ENCODE data around the gene OR52I2. TPM values are rescaled to one million over a fixed set of nuclear protein-coding genes. Genes with fewer than 3 reads are reported as not detected.

Gene OR52I2
- total and polyA plus RNA-seq, 2 donors (not counting 1 experiment from before 2014, with no cell fraction given) = not detected

DNA sequence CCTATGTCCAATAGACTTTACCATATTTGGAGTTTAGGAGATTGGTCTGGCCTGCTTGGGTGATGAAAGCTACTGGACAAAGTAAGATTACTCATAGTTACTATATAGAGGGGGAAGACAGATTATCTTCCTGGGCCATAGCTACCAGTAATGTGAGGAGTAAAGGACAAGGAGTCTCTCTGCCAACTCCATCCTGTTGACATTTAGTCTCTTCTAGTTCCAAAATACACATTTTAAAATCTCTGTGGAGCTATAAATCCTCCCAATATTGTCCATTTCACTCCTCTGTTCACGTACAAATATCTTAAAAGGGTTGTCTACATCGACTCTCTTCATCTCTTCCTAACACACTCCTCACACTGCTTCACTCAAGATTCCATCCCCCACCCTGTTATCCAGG lies 54.6 kb downstream of the OR52I2 start:
- Histone ChIP-seq H4K20me1 (ENCODE audit: control insufficient read depth, extremely low read depth, insufficient read depth, low read length) (no peaks in the 10 kb centered on the region), H3K4me1 (ENCODE audit: control insufficient read depth, extremely low read depth, insufficient read depth, low read length) (no peaks in the 10 kb centered on the region), H3K79me2 (ENCODE audit: control insufficient read depth, insufficient read depth, low read length) (no peaks in the 10 kb centered on the region), H3K9ac (ENCODE audit: insufficient read depth, low read length) (no peak overlapping the region), H3K27me3 (ENCODE audit: control insufficient read depth, insufficient read depth, low read length) (no peaks in the 10 kb centered on the region), H3K4me2 (ENCODE audit: extremely low read depth, insufficient read depth, low read length) (no peak overlapping the region), H3K27ac (ENCODE audit: insufficient read depth, low read length) (no peak overlapping the region), H3K9me3 (ENCODE audit: control insufficient read depth, insufficient read depth, low read depth, low read length) (no peaks in the 10 kb centered on the region), H2AFZ (ENCODE audit: low read length) (no peak overlapping the region), H3K36me3 (ENCODE audit: control insufficient read depth, insufficient read depth, low read length) (no peaks in the 10 kb centered on the region), H3K4me3 (replicated peaks in 1 of 4; ENCODE audit: control extremely low read depth in 1 of 4, insufficient read depth in 1 of 4, low read depth in 3 of 4, low read length in 4 of 4) (no peak overlapping the region)
- no peak for DNase-seq (ENCODE audit: low read depth in 2 of 2)
- TF ChIP-seq, protein P1, sequence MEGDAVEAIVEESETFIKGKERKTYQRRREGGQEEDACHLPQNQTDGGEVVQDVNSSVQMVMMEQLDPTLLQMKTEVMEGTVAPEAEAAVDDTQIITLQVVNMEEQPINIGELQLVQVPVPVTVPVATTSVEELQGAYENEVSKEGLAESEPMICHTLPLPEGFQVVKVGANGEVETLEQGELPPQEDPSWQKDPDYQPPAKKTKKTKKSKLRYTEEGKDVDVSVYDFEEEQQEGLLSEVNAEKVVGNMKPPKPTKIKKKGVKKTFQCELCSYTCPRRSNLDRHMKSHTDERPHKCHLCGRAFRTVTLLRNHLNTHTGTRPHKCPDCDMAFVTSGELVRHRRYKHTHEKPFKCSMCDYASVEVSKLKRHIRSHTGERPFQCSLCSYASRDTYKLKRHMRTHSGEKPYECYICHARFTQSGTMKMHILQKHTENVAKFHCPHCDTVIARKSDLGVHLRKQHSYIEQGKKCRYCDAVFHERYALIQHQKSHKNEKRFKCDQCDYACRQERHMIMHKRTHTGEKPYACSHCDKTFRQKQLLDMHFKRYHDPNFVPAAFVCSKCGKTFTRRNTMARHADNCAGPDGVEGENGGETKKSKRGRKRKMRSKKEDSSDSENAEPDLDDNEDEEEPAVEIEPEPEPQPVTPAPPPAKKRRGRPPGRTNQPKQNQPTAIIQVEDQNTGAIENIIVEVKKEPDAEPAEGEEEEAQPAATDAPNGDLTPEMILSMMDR (conservative IDR thresholded peaks at IDR 0.05 in 1 of 2, IDR thresholded peaks at IDR 0.05 in 1 of 2; ENCODE audit: low read depth in 1 of 2, low read length in 2 of 2) = no peak
- TF ChIP-seq EZH2 (IDR thresholded peaks at IDR 0.05; ENCODE audit: low read length, missing control alignments) = no peak

DNA sequence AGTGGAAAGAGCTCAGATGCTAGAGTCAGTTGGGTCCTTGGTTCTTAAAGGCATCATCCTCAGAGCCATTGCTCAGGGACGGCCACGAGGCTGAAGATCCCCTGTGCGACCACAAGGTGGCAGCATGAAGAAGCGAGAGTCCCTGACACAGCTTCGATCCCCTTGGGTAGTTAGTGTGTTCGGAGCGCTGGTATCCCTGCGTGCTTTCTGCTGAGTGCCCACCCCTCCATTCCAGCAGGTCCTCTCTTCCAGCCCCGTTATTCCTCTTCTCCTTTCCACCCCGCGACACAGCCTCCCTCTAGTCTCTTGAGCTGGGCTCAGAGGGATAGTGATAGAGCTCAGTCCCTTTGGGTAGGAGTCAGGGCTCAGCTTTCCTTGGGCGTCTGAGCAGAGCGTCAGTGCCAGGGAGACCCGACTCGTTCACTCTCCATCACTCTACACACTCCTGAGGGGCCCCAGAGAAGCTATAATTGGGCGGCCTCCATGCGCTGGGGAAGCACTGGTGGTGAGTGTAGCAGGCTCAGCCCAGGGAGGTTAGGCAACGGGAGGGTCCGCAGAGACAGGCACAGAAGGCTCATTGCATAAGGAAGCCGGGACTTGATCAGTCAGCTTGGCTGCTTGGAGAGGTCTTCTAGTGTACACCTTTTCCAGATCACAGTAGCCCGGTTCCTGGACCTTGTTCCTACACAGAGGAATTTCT lies 55.6 kb downstream of the OR52I2 start, which contains the start of gene OR51D1:
Gene OR51D1, plus strand, starts transcription at position 516 of the 700 bp plus-strand sequence. CDS start 2,314 bp downstream, outside the sequence.
- Histone ChIP-seq H3K4me2 (ENCODE audit: extremely low read depth, insufficient read depth, low read length) (peak within 1 kb of the TSS; percentile 11), H2AFZ (ENCODE audit: low read length) (peak within 1 kb of the TSS; percentile 6), H3K27me3 (ENCODE audit: control insufficient read depth, insufficient read depth, low read length) (no peaks in the 10 kb centered on the region), H3K9ac (ENCODE audit: insufficient read depth, low read length) (no peak within 1 kb of the TSS), H4K20me1 (ENCODE audit: control insufficient read depth, extremely low read depth, insufficient read depth, low read length) (no peaks in the 10 kb centered on the region), H3K9me3 (ENCODE audit: control insufficient read depth, insufficient read depth, low read depth, low read length) (no peaks in the 10 kb centered on the region), H3K4me3 (replicated peaks in 1 of 4; ENCODE audit: control extremely low read depth in 1 of 4, insufficient read depth in 1 of 4, low read depth in 3 of 4, low read length in 4 of 4) (no peak within 1 kb of the TSS), H3K36me3 (ENCODE audit: control insufficient read depth, insufficient read depth, low read length) (no peaks in the 10 kb centered on the region), H3K79me2 (ENCODE audit: control insufficient read depth, insufficient read depth, low read length) (no peaks in the 10 kb centered on the region), H3K4me1 (ENCODE audit: control insufficient read depth, extremely low read depth, insufficient read depth, low read length) (no peaks in the 10 kb centered on the region), H3K27ac (ENCODE audit: insufficient read depth, low read length) (no peak within 1 kb of the TSS)
- TF ChIP-seq EZH2 (IDR thresholded peaks at IDR 0.05; ENCODE audit: low read length, missing control alignments) = no peak
- TF ChIP-seq, protein P1 (conservative IDR thresholded peaks at IDR 0.05 in 1 of 2, IDR thresholded peaks at IDR 0.05 in 1 of 2; ENCODE audit: low read depth in 1 of 2, low read length in 2 of 2) = peak; percentile 96
- DNase-seq (ENCODE audit: low read depth in 2 of 2) = peak; percentile 37 to 59

DNA sequence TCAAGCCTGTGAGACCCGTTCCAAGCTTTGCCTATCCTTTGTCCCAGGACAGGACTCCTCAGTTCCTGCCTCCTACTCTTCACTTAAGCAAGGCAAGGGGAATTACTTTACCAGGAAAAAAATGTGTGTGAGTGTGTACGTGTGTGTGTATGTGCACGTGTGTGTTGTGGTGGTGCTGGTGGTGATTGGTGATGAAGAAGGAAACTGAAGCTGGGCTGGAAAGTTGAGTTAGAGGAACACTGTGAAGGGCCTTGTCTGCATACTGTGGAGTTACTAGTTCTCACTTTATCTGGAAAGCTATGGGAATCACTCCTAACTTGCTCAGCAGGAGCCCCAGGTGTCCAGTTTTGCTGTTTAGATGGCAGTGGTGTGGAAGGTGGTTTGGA lies 56.1 kb downstream of the OR52I2 start:
- Histone ChIP-seq H3K9ac (ENCODE audit: insufficient read depth, low read length) (no peak overlapping the region), H3K9me3 (ENCODE audit: control insufficient read depth, insufficient read depth, low read depth, low read length) (no peaks in the 10 kb centered on the region), H3K27ac (ENCODE audit: insufficient read depth, low read length) (no peak overlapping the region), H2AFZ (ENCODE audit: low read length) (no peak overlapping the region), H3K4me1 (ENCODE audit: control insufficient read depth, extremely low read depth, insufficient read depth, low read length) (no peaks in the 10 kb centered on the region), H3K27me3 (ENCODE audit: control insufficient read depth, insufficient read depth, low read length) (no peaks in the 10 kb centered on the region), H3K36me3 (ENCODE audit: control insufficient read depth, insufficient read depth, low read length) (no peaks in the 10 kb centered on the region), H3K79me2 (ENCODE audit: control insufficient read depth, insufficient read depth, low read length) (no peaks in the 10 kb centered on the region), H3K4me3 (replicated peaks in 1 of 4; ENCODE audit: control extremely low read depth in 1 of 4, insufficient read depth in 1 of 4, low read depth in 3 of 4, low read length in 4 of 4) (no peak overlapping the region), H4K20me1 (ENCODE audit: control insufficient read depth, extremely low read depth, insufficient read depth, low read length) (no peaks in the 10 kb centered on the region), H3K4me2 (ENCODE audit: extremely low read depth, insufficient read depth, low read length) (no peak overlapping the region)
- no peak for TF ChIP-seq EZH2 (IDR thresholded peaks at IDR 0.05; ENCODE audit: low read length, missing control alignments)
- TF ChIP-seq, protein P1 (conservative IDR thresholded peaks at IDR 0.05 in 1 of 2, IDR thresholded peaks at IDR 0.05 in 1 of 2; ENCODE audit: low read depth in 1 of 2, low read length in 2 of 2) = no peak
- no peak for DNase-seq (ENCODE audit: low read depth in 2 of 2)

Measured in fibroblast of lung (primary cell).